ENCODE results near the gene VMAC. TPM values are rescaled to one million over a fixed set of nuclear protein-coding genes. Genes with fewer than 3 reads are reported as not detected.

VMAC gene
- total RNA-seq, 1 experiment from 2014 or later, result 8.9 TPM

DNA sequence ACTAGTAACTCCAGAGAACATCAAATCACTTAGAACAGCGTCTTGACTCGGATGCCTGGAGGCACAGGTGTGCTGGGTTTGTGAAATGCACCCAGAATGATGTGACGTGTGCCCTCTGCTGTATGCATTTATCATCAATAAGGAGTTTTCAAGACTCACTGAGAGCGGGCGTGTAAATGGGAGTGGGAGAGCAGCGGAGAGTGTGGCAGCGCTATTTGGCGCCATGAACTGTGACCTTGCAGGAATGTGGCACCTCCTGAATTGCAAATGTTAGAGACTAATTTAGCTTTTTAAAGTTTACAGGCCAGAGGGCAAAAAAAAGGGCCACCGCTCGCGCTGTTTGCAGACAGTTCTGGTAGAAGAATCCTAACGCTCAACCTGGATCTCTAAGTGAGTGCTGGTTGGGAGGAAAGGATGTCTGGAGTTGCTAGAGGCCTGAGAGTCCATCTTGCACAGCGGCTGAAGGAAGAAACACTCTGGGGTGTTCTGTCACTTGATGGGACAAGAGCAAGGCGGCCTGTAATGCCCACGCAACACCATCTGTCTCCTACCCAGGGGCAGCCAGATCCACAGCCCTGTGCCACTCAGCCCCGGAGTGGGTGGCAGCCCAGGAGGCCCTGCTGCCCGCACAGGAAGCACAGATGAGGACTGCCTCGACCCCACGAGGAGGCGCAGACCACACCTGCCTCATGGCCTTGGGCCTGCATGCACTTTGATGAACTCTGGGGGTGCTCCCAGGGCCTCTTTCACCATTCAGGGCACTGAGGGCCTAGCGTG, 53.6 kb downstream of the VMAC start:
- Histone ChIP-seq H3K79me2 (ENCODE audit: low read length) (peaks cover 97% of the 10 kb centered on the region), H3K27ac (ENCODE audit: low read length) (no peak overlapping the region), H3K4me1 (ENCODE audit: low read length) (peaks cover 42% of the 10 kb centered on the region), H3K9me3 (ENCODE audit: low read length) (no peaks in the 10 kb centered on the region), H4K20me1 (ENCODE audit: insufficient read depth, low read depth, low read length) (peaks cover 63% of the 10 kb centered on the region), H3K9me2 (replicated peaks; ENCODE audit: insufficient read depth, low read length) (no peaks in the 10 kb centered on the region), H3K4me3 (ENCODE audit: low read length) (no peak overlapping the region), H3K27me3 (ENCODE audit: low read length) (no peaks in the 10 kb centered on the region), H3K36me3 (ENCODE audit: insufficient read depth, low read length) (no peaks in the 10 kb centered on the region), H3K4me2 (ENCODE audit: low read depth, low read length, poor library complexity, severe bottlenecking) (no peak overlapping the region), H2AFZ (ENCODE audit: low read length) (no peak overlapping the region), H3K9ac (ENCODE audit: low read length) (no peak overlapping the region)
- DNase-seq, result no peak

DNA sequence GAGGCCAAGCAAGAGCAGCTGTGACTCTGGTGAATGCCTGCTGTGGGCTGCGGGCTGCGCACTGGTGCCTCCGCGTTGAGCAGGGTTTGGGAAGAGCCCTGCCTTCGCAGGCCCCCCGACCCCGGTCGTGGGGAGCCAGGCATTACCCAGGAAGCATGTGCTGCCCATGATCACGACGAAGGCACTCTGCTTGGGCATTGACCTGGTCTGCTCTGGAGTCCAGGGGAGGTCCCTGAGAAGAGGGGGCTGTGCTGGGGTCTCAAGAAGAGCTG, 54.1 kb downstream of the VMAC start:
- H3K27ac ChIP-seq (ENCODE audit: low read length), result no peak overlapping the region
- peaks cover 36% of the 10 kb centered on the region for H3K4me1 ChIP-seq (ENCODE audit: low read length)
- H3K4me2 ChIP-seq (ENCODE audit: low read depth, low read length, poor library complexity, severe bottlenecking), result no peak overlapping the region
- peaks cover 63% of the 10 kb centered on the region for H4K20me1 ChIP-seq (ENCODE audit: insufficient read depth, low read depth, low read length)
- no peaks in the 10 kb centered on the region for H3K36me3 ChIP-seq (ENCODE audit: insufficient read depth, low read length)
- no peaks in the 10 kb centered on the region for H3K9me3 ChIP-seq (ENCODE audit: low read length)
- H3K9ac ChIP-seq (ENCODE audit: low read length), result no peak overlapping the region
- DNase-seq, result no peak
- H3K9me2 ChIP-seq (replicated peaks; ENCODE audit: insufficient read depth, low read length), result no peaks in the 10 kb centered on the region
- no peaks in the 10 kb centered on the region for H3K27me3 ChIP-seq (ENCODE audit: low read length)
- no peak overlapping the region for H2AFZ ChIP-seq (ENCODE audit: low read length)
- H3K4me3 ChIP-seq (ENCODE audit: low read length), result no peak overlapping the region
- H3K79me2 ChIP-seq (ENCODE audit: low read length), result peaks cover 97% of the 10 kb centered on the region

DNA sequence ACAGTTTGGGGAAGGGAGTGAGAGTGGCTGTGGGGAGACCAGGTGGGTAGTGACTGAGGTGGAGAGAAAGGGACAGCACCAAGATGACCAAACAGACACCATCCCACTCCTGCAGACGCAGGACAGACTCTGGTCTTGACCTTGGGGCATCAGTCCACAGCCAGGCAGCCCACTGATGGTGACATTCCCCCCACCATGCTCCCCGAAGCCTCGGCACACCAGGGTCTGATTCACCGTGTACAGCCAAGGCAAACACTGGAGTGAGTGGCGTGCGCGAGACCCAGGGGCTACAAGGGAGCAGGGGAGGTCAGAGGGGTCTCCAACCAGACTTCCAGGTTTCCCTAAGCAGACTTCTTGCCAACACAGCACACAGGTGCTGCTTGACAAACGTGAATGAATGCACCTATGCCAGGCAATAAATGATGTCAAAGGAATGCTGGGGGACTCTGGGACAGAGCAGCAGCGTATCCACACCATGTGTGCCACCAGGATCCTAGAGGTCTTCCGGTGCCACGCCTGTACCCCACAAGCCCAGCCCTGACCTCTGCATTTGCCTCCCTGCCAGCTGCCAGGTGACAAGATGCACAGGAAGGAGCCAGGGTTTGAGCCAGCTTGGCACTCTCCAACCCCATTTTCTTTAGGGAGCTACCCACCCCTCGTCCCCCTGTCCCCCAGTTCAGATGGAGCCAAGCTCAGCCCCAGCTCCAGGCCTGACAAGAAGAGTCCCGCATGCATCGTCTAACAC, 54.8 kb downstream of the VMAC start:
- H3K4me2 ChIP-seq (ENCODE audit: low read depth, low read length, poor library complexity, severe bottlenecking), result no peak overlapping the region
- H3K4me1 ChIP-seq (ENCODE audit: low read length), result peaks cover 30% of the 10 kb centered on the region
- H3K9me3 ChIP-seq (ENCODE audit: low read length), result no peaks in the 10 kb centered on the region
- no peak overlapping the region for H3K9ac ChIP-seq (ENCODE audit: low read length)
- no peaks in the 10 kb centered on the region for H3K9me2 ChIP-seq (replicated peaks; ENCODE audit: insufficient read depth, low read length)
- no peak overlapping the region for H3K4me3 ChIP-seq (ENCODE audit: low read length)
- DNase-seq, result no peak
- peaks cover 97% of the 10 kb centered on the region for H3K79me2 ChIP-seq (ENCODE audit: low read length)
- H3K36me3 ChIP-seq (ENCODE audit: insufficient read depth, low read length), result no peaks in the 10 kb centered on the region
- H3K27me3 ChIP-seq (ENCODE audit: low read length), result no peaks in the 10 kb centered on the region
- H2AFZ ChIP-seq (ENCODE audit: low read length), result no peak overlapping the region
- H4K20me1 ChIP-seq (ENCODE audit: insufficient read depth, low read depth, low read length), result peaks cover 68% of the 10 kb centered on the region
- H3K27ac ChIP-seq (ENCODE audit: low read length), result no peak overlapping the region

Other genes starting within 250 kb of the VMAC start
- 63.4 and 118 TPM in 2 replicates for gene MICOS13, start 224.4 kb upstream of the VMAC start, total RNA-seq (2014; rRNA removed; shearing (Covaris generic); ENCODE audit: low replicate concordance)
- gene HSD11B1L, start 223.8 kb upstream of the VMAC start, total RNA-seq (2014; rRNA removed; shearing (Covaris generic); ENCODE audit: low replicate concordance), result 6.9 and 9.0 TPM in 2 replicates
- 3,189 and 3,229 TPM in 2 replicates for gene RPL36, start 214.6 kb upstream of the VMAC start, total RNA-seq (2014; rRNA removed; shearing (Covaris generic); ENCODE audit: low replicate concordance)
- 65.7 and 165 TPM in 2 replicates for gene LONP1, start 184.7 kb upstream of the VMAC start, total RNA-seq (2014; rRNA removed; shearing (Covaris generic); ENCODE audit: low replicate concordance)
- not detected in 2 replicates for gene CATSPERD, start 184.2 kb upstream of the VMAC start, total RNA-seq (2014; rRNA removed; shearing (Covaris generic); ENCODE audit: low replicate concordance)
- 0.29 TPM in 1 of 2 replicates, not detected in the other for gene PRR22, start 120.1 kb upstream of the VMAC start, total RNA-seq (2014; rRNA removed; shearing (Covaris generic); ENCODE audit: low replicate concordance)
- 21.7 and 34.0 TPM in 2 replicates for gene DUS3L, start 113.7 kb upstream of the VMAC start, total RNA-seq (2014; rRNA removed; shearing (Covaris generic); ENCODE audit: low replicate concordance)
- not detected in 2 replicates for gene NRTN, start 99.8 kb upstream of the VMAC start, total RNA-seq (2014; rRNA removed; shearing (Covaris generic); ENCODE audit: low replicate concordance)
- gene FUT6, start 65.2 kb upstream of the VMAC start, total RNA-seq (2014; rRNA removed; shearing (Covaris generic); ENCODE audit: low replicate concordance), result not detected in 2 replicates
- not detected in 2 replicates for gene FUT3, start 53.4 kb upstream of the VMAC start, total RNA-seq (2014; rRNA removed; shearing (Covaris generic); ENCODE audit: low replicate concordance)
- gene FUT5, start 34.3 kb upstream of the VMAC start, total RNA-seq (2014; rRNA removed; shearing (Covaris generic); ENCODE audit: low replicate concordance), result not detected in 2 replicates
- 217 and 384 TPM in 2 replicates for gene NDUFA11, start 1.1 kb upstream of the VMAC start, total RNA-seq (2014; rRNA removed; shearing (Covaris generic); ENCODE audit: low replicate concordance)
- 3.8 and 17.8 TPM in 2 replicates for gene CAPS, start 9.4 kb downstream of the VMAC start, total RNA-seq (2014; rRNA removed; shearing (Covaris generic); ENCODE audit: low replicate concordance)
- 34.0 and 44.8 TPM in 2 replicates for gene RANBP3, start 73.3 kb downstream of the VMAC start, total RNA-seq (2014; rRNA removed; shearing (Covaris generic); ENCODE audit: low replicate concordance)
- 6.4 and 23.7 TPM in 2 replicates for gene RFX2, start 205.6 kb downstream of the VMAC start, total RNA-seq (2014; rRNA removed; shearing (Covaris generic); ENCODE audit: low replicate concordance)
- gene ACSBG2, start 230.8 kb downstream of the VMAC start, total RNA-seq (2014; rRNA removed; shearing (Covaris generic); ENCODE audit: low replicate concordance), result 1.2 TPM in 1 of 2 replicates, not detected in the other